HepG2 (cell line): ENCODE results near the gene ULK4. TPM values are rescaled to one million over a fixed set of nuclear protein-coding genes. Genes with fewer than 3 reads are reported as not detected.

ENCODE experiments used
- ATAC-seq: fragments of 200-7000 bp; cut with Tn5 transposase; 3 replicates; pipeline ENCODE4 v1.9.1; 2020; ENCODE audit warnings: mild to moderate bottlenecking, moderate library complexity
- BruUV-seq: library from RNA; stranded (reverse); fragments of 400-500 nt; replicated peaks from 2 replicates; lab custom pipeline; 2021; lab: Mats Ljungman, UMichigan
- CTCF ChIA-PET: fragments of 300-600 bp; formaldehyde crosslinking; extraction: SDS; loops from one replicate; lab custom pipeline; 2021; ENCODE audit warnings: low total read pairs, inconsistent platforms, low intra/inter-chr PET ratio; lab: Yijun Ruan, JAX
- POLR2A ChIA-PET: fragments of 350-600 bp; sonication (Branson Sonifier 250); formaldehyde crosslinking; loops from one replicate; lab custom pipeline; 2020; ENCODE audit warnings: antibody characterized with exemption, inconsistent platforms; lab: Yijun Ruan, JAX
- DNase-seq: peaks from one replicate; pipeline ENCODE4 v3.0.0-alpha.2; 2015; ENCODE audit warnings: low spot score
- FAIRE-seq: peaks from 3 replicates; lab custom pipeline; 2011; peaks lifted over from hg19 to GRCh38; lab: Jason Lieb, UNC
- H2AFZ ChIP-seq: one replicate; pipeline ENCODE4 v1.6.1; 2011; ENCODE audit warnings: low read length, inconsistent platforms
- H3K27ac ChIP-seq: fragments of 300-600 bp; 3 replicates; pipeline ENCODE4 v1.8.0; 2011; ENCODE audit warnings: mixed run types, mild to moderate bottlenecking, mixed read lengths, low read length, inconsistent platforms; ENCODE audit not compliant: insufficient read depth; ENCODE audit errors: extremely low read length
- H3K27me3 ChIP-seq, 2 experiments: fragments of 200-600 bp in 1 of 2; 2 replicates in 1 of 2; 3 replicates in 1 of 2; pipeline versions ENCODE4 v1.6.0 to v1.8.0; 2011; ENCODE audit warnings: low read length in 2 of 2, mild to moderate bottlenecking in 2 of 2, moderate library complexity in 2 of 2, inconsistent platforms in 1 of 2; ENCODE audit not compliant: insufficient read depth in 2 of 2, control insufficient read depth in 1 of 2
- H3K36me3 ChIP-seq, 2 experiments: fragments of 200-600 bp in 1 of 2; replicated peaks in 1 of 2; 2 replicates in 1 of 2; 3 replicates in 1 of 2; pipeline versions ENCODE4 v1.5.1 to v1.8.0; 2011; ENCODE audit warnings: low read length in 2 of 2, inconsistent platforms in 1 of 2; ENCODE audit not compliant: insufficient read depth in 2 of 2, control insufficient read depth in 1 of 2
- H3K4me1 ChIP-seq: 2 replicates; pipeline ENCODE4 v1.5.1; 2012; ENCODE audit warnings: low read length, inconsistent platforms; ENCODE audit not compliant: insufficient read depth
- H3K4me2 ChIP-seq: 2 replicates; pipeline ENCODE4 v1.6.0; 2011; ENCODE audit warnings: low read depth, low read length, inconsistent platforms
- H3K4me3 ChIP-seq, 3 experiments: fragments of 200-600 bp in 1 of 3; sonication (generic), shearing (Covaris generic) in 1 of 3; replicated peaks in 1 of 3; 2 replicates each; pipeline ENCODE4 v1.5.1; 2011 to 2016; ENCODE audit warnings: low read length in 3 of 3, inconsistent platforms in 2 of 3, low read depth in 2 of 3, mild to moderate bottlenecking in 2 of 3, control low read depth in 1 of 3, mixed read lengths in 1 of 3; ENCODE audit not compliant: insufficient read depth in 1 of 3
- H3K79me2 ChIP-seq: one replicate; pipeline ENCODE4 v1.6.1; 2011; ENCODE audit warnings: low read length, inconsistent platforms; ENCODE audit not compliant: insufficient read depth
- H3K9ac ChIP-seq: 2 replicates; pipeline ENCODE4 v1.6.0; 2011; ENCODE audit warnings: mild to moderate bottlenecking, low read depth, low read length, inconsistent platforms; ENCODE audit not compliant: insufficient read depth
- H3K9me3 ChIP-seq: 2 replicates; pipeline ENCODE4 v1.5.1; 2012; ENCODE audit warnings: mild to moderate bottlenecking, low read length
- H4K20me1 ChIP-seq: 2 replicates; pipeline ENCODE4 v1.6.0; 2011; ENCODE audit warnings: inconsistent platforms, mild to moderate bottlenecking, low read length, moderate library complexity; ENCODE audit not compliant: insufficient read depth
- ETV5 ChIP-seq: IDR thresholded peaks from 2 replicates; pipeline ENCODE4 v1.6.1; 2018; ENCODE audit warnings: missing biosample characterization, missing genetic modification reagents, inconsistent platforms, borderline replicate concordance
- HNF1B ChIP-seq: sonication (generic); formaldehyde crosslinking; IDR thresholded peaks from 2 replicates; pipeline ENCODE4 v1.5.1; 2020; ENCODE audit warnings: mild to moderate bottlenecking, moderate library complexity, missing genetic modification reagents
- ISX ChIP-seq: sonication (generic); formaldehyde crosslinking; conservative IDR thresholded peaks from 2 replicates; pipeline ENCODE4 v1.5.0; 2020; ENCODE audit warnings: missing genetic modification reagents
- MAX ChIP-seq: IDR thresholded peaks from 2 replicates; pipeline ENCODE4 v1.6.1; 2012; ENCODE audit warnings: inconsistent platforms
- PAF1 ChIP-seq: IDR thresholded peaks from 2 replicates; pipeline ENCODE4 v1.6.1; 2016; ENCODE audit warnings: missing genetic modification reagents, missing compliant biosample characterization
- PLRG1 ChIP-seq: fragments of 450-650 bp; conservative IDR thresholded peaks from 2 replicates; pipeline ENCODE4 v1.6.1; 2016
- SKIL ChIP-seq: sonication (generic); formaldehyde crosslinking; IDR thresholded peaks from 2 replicates; pipeline ENCODE4 v1.8.0; 2022; ENCODE audit warnings: missing genetic modification reagents, mild to moderate bottlenecking, moderate library complexity, borderline replicate concordance
- ZNF343 ChIP-seq: sonication (generic); formaldehyde crosslinking; IDR thresholded peaks from 2 replicates; pipeline ENCODE4 v1.4.0; 2020; ENCODE audit warnings: mild to moderate bottlenecking, missing genetic modification reagents
- ZNF350 ChIP-seq: sonication (generic); formaldehyde crosslinking; IDR thresholded peaks from 2 replicates; pipeline ENCODE4 v1.4.0; 2020; ENCODE audit warnings: mild to moderate bottlenecking, low read depth, missing genetic modification reagents, borderline replicate concordance
- ZNF468 ChIP-seq: sonication (generic); formaldehyde crosslinking; IDR thresholded peaks from 2 replicates; pipeline ENCODE4 v1.8.0; 2022; ENCODE audit warnings: mild to moderate bottlenecking, moderate library complexity, missing genetic modification reagents
- ZNF503 ChIP-seq: sonication (generic); formaldehyde crosslinking; IDR thresholded peaks from 2 replicates; pipeline ENCODE4 v1.4.0; 2020; ENCODE audit warnings: missing genetic modification reagents
- ZNF563 ChIP-seq: sonication (generic); formaldehyde crosslinking; IDR thresholded peaks from 2 replicates; pipeline ENCODE4 v1.8.0; 2022; ENCODE audit warnings: mild to moderate bottlenecking, moderate library complexity, missing genetic modification reagents
- ZNF597 ChIP-seq: sonication (generic); formaldehyde crosslinking; IDR thresholded peaks from 2 replicates; pipeline ENCODE4 v1.5.0; 2020; ENCODE audit warnings: missing genetic modification reagents
- ZNF672 ChIP-seq: sonication (generic); formaldehyde crosslinking; IDR thresholded peaks from 2 replicates; pipeline ENCODE4 v1.8.1; 2022; ENCODE audit warnings: missing genetic modification reagents
- ZNF678 ChIP-seq: sonication (generic); formaldehyde crosslinking; IDR thresholded peaks from 2 replicates; pipeline ENCODE4 v1.4.0; 2020; ENCODE audit warnings: mild to moderate bottlenecking, missing genetic modification reagents
- ZNF724P ChIP-seq: sonication (generic); formaldehyde crosslinking; IDR thresholded peaks from 2 replicates; pipeline ENCODE4 v1.8.0; 2022; ENCODE audit warnings: missing genetic modification reagents, borderline replicate concordance
- WGBS: methylation state at CpG from one replicate; pipeline ENCODE4 v1.1.6; 2017; ENCODE audit warnings: low lambda C conversion rate; 5-methylcytosine and 5-hydroxymethylcytosine counted together
- in situ Hi-C: cut with HindIII; loops from 2 replicates; pipeline ENCODE4 v1.10.0; 2017; ENCODE audit warnings: low pct_unique_long_range_greater_than_20kb; ENCODE audit not compliant: extremely low pct_ligation_motif_present
- intact Hi-C: fragments of 100-400 bp; cut with micrococcal nuclease; formaldehyde crosslinking; loops from one replicate; pipeline ENCODE4 v1.10.0; 2022; ENCODE audit not compliant: unreplicated experiment
- polyA plus RNA-seq, 8 experiments: library from polyadenylated mRNA; depleted of rRNA in 3 of 8; stranded (reverse) in 7 of 8; unstranded in 1 of 8; fragments of >200 nt; fragmentation: Illumina TruSeq in 4 of 8; extraction: Trizol in 4 of 8; gene quantifications; 2 replicates each; pipeline versions ENCODE4 v1.2.1 to v1.2.3, GENCODE V29; 2011 to 2016; ENCODE audit warnings: low read depth in 4 of 8, missing spikeins in 1 of 8, mixed read lengths in 1 of 8; ENCODE audit not compliant: insufficient read depth in 1 of 8
- total RNA-seq, 5 experiments: library from RNA; depleted of rRNA; stranded (reverse); fragments of >200 nt; fragmentation: Illumina TruSeq; extraction: Trizol; gene quantifications; 2 replicates each; pipeline ENCODE4 v1.2.3, GENCODE V29; 2016; ENCODE audit warnings: low read depth in 1 of 5

ULK4 gene
- total and polyA plus RNA-seq, 2 of the 13 experiments (the other 11 are each of a cell fraction or from before 2014, with no cell fraction given): 6.7 to 11.8 TPM

GRCh38 chr3:41519746-41520145, 442.2 kb downstream of the ULK4 start (continued):
- TF ChIP-seq ISX (CRISPR knock-in tag): no peak
- TF ChIP-seq ZNF563: no peak
- no peak for TF ChIP-seq ZNF597 (CRISPR knock-in tag)

- no peak overlapping the region for H3K27ac ChIP-seq
- intact Hi-C loops (no loop called here), in situ Hi-C loops (no loop called here)
- ChIA-PET CTCF (no interaction called here), POLR2A (no interaction called here)
- BruUV-seq: no TSS peak
- H3K4me2 ChIP-seq: no peak overlapping the region
- no peaks in the 10 kb centered on the region for H3K4me1 ChIP-seq
- no peaks in the 10 kb centered on the region for H3K79me2 ChIP-seq
- no peaks in the 10 kb centered on the region for H4K20me1 ChIP-seq
- no peaks in the 10 kb centered on the region for H3K27me3 ChIP-seq
- WGBS: 73% methylated on average over 4 of the region's 4 CpGs
- H3K4me3 ChIP-seq: no peak overlapping the region
- no peaks in the 10 kb centered on the region for H3K9me3 ChIP-seq
- FAIRE-seq: no peak
- no peak overlapping the region for H2AFZ ChIP-seq
- ATAC-seq: no peak
- no peaks in the 10 kb centered on the region for H3K36me3 ChIP-seq
- no peak overlapping the region for H3K9ac ChIP-seq
- DNase-seq: no peak
- TF ChIP-seq HNF1B (CRISPR knock-in tag): no peak
- TF ChIP-seq ZNF597 (CRISPR knock-in tag): no peak
- no peak for TF ChIP-seq SKIL (CRISPR knock-in tag)
- no peak for TF ChIP-seq PAF1 (CRISPR knock-in tag)
- no peak for TF ChIP-seq ZNF343
- no peak for TF ChIP-seq ZNF678 (CRISPR knock-in tag)
- TF ChIP-seq ETV5 (CRISPR knock-in tag): no peak
- no peak for TF ChIP-seq ZNF350 (CRISPR knock-in tag)
- TF ChIP-seq ZNF468 (CRISPR knock-in tag): no peak
- no peak for TF ChIP-seq PLRG1
- TF ChIP-seq ZNF503 (CRISPR knock-in tag): no peak
- no peak for TF ChIP-seq ZNF724P (CRISPR knock-in tag)
- TF ChIP-seq ZNF672 (CRISPR knock-in tag): no peak
- TF ChIP-seq MAX: no peak
Measured at GRCh38 chr3:41518626-41519025, 443.3 kb downstream of the ULK4 start.
